Adrenal gland (tissue), 5 donors: ENCODE data around the gene BSG.

Experiments used
- CTCF ChIP-seq, 6 experiments: fragments of 450-650 bp in 4 of 6; fragments of 200-600 bp in 2 of 6; sonication (generic) in 1 of 6; IDR thresholded peaks; 1 replicate in 5 of 6; 2 replicates in 1 of 6; pipeline versions ENCODE4 v1.5.1 to v1.8.0; 2016 to 2021; ENCODE audit warnings: antibody characterized with exemption in 6 of 6, mild to moderate bottlenecking in 2 of 6, moderate library complexity in 1 of 6
- POLR2A ChIP-seq, 2 donors: fragments of 450-650 bp; IDR thresholded peaks; one replicate each; pipeline ENCODE4 v1.6.1; 2017; ENCODE audit warnings: antibody characterized with exemption in 2 of 2, mild to moderate bottlenecking in 2 of 2, moderate library complexity in 1 of 2
- donor health status: DM: no; HTN: no; CAD: no.

- peak; percentile 75 to 95 (median 82) for TF ChIP-seq CTCF (IDR thresholded peaks at IDR 0.05)
- peak in 1 of 2 donors; percentile 43 for TF ChIP-seq POLR2A (IDR thresholded peaks at IDR 0.05)
Observed at GRCh38 chr19:584240-585001, 12.0 kb downstream of the BSG start.
